Activated CD8-positive, alpha-beta memory T cell treated with anti-CD3 and anti-CD28 coated beads, Interleukin-2, amount 50 U/mL, for 4 hours (primary cell): Measurements from ENCODE around the gene SLC18A2.
A peak's percentile ranks its signal among the peaks of the same experiment; 100 is the strongest.
"Not testable (repeated sequence)": the region's sequence is repeated elsewhere in the genome, so short reads cannot be mapped to it uniquely, and the experiment has no call there.

Experiments used
- DNase-seq: peaks from one replicate; pipeline ENCODE4 v3.0.0-alpha.2; 2020

Gene SLC18A2

DNA sequence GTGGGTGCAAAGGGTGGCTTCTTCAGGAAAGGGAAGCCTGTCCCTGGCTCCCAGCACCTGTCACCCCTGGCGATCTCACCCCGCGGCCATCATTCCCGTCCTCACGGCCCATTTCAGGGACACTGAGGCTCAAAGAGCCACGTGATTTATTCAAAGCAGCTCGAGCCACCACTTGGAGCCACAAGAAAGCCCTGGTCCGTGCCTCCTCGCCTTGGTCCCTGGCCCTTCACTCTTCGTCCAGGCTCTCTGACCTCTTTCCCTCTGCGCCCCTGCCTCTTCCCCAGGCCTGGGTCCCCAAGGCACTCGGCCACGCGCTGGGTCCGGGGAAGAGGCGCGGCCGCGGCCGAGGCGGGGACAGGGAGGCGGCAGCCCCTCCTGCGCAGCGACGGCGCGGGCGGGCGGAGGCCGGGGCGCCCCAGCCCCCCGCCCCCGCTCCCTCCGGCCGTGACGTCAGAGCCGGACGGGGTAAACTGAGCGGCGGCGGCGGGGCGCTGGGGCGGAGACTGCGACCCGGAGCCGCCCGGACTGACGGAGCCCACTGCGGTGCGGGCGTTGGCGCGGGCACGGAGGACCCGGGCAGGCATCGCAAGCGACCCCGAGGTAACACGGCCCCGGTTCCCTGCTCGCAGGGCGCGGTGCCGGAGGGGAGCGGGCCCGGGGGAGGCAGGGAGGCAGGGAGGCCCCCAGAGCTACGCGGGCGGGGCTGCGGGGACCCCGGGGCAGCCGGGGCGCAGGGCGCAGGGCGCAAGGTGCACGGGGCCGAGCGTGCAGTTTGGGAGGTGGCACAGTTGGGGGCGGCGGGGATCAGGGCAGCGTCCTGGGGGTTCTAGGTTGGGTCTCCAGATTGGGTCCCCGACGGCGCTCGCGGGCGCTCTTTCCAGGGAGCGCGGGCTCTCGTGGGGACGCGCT is at the start of gene SLC18A2:
TSS of gene SLC18A2 (plus strand) at position 494 of the 909 bp plus-strand sequence. CDS start 580 bp downstream, outside the sequence.
- DNase-seq, result no peak

DNA sequence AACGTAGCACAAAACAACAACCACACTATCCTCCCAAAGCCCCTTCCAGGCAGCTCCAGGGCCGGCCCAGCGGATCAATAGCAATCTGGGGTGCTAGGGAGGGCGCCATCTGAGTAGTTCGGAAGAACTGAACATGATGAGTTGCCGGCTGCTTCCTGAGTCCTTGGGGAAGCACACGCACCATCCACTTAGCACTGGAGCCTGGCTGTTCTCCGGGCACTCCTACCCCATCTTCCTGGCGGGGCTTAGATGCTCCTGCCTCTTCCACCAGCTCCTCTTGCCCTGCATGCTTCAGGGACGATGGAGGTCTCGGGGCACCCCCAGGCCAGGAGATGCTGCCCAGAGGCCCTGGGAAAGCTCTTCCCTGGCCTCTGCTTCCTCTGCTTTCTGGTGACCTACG is 43.7 kb upstream of the SLC18A2 start, which contains the start of gene KCNK18:
TSS of gene KCNK18 (plus strand) at position 301 of the 400 bp plus-strand sequence. CDS start at position 301, 0 bp downstream.
- no peak for DNase-seq

DNA sequence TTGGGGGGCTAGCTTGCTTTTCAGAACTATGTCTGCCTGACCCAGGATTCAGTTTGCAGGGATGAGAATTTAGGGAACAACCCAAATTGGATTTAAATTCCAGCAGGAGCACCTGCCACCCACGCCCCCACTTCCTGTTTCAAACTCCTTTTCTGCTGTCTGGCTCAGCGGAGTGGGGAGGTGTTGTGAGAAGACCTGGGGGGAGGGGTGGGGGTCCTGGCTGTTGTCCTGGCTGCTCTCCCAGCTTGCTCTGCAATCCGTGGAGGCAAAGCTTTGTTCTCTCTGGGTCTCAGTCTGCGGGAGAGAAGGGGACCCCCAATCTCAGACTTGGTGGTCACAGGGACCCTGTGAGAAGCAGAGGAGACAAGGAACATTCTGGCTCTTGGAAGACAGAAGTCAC is 42.8 kb upstream of the SLC18A2 start:
- DNase-seq, result no peak

DNA sequence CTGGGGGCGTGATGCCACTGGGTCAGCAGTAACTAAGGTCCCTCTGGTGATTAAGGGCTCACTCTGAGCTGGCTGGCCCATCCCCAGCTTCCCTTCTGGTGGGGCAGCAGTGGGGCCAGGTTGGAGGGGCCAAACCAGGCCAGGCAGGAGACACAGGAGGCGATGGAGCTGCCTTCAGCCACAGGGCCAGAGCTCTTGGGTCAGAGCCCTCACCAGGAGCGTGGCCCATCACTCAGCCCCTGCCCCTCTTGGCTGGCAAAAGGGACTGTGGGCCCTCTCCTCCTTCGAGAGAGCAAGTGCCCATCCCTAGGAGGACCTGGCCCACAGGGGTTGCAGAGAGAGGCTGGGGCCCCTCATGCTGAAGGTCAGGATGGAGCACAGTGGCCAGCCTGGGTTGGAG is 39.1 kb upstream of the SLC18A2 start:
- DNase-seq, result no peak

DNA sequence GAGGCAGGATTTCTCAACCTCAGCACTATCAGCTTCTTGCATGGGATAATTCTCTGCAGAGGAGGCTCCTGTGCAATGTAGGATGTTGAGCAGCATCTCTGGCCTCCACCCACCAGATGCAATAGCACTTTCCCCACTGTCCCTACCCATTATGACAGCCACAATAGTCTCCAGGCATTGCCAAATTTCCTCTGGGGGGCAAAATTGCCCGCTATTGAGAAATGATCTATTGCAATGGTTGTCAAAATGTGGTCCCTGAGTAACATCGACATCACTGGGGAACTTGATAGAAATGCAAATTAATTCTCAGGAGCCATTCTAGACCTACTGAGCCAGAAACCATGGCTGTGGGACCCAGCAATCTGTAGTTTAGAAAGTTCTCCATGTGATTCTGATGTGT is 36.6 kb upstream of the SLC18A2 start:
- DNase-seq, result no peak

DNA sequence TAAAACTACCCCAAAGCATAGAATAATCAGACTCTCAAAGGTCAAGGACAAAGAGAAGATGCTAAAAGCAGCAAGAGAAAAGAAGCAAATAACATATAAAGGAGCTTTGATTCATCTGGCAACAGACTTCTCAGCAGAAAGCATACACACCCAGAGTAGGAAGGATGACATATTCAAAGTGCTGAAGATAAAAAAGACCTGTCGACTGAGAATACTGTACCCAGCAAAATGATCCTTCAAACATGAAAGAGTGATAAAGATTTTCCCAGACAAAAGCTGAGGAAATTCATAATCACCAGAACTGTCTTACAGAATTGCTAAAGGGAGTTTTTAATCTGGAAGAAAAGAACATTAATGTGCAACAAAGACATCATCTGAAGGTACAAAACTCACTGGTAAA is 28.7 kb upstream of the SLC18A2 start:
- no peak for DNase-seq

DNA sequence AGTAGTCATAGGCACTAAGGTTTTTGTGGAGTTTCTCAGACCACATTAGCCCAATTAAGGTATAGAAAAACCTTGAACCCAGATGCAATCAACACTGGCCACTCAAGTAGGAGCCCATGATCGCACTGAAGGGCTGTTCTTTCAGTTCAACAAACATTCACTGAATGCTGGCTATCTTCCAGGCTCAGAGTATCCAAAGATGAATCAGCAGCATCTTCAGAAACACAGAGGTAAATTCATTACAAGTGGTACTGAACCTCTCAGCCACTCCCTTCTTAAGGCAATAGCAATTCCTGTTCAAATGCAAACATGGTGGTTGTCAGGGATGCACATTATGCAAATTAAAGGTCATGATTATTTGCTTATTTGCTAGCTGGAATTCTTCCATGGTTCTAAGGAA is 26.5 kb upstream of the SLC18A2 start:
- DNase-seq, result no peak

DNA sequence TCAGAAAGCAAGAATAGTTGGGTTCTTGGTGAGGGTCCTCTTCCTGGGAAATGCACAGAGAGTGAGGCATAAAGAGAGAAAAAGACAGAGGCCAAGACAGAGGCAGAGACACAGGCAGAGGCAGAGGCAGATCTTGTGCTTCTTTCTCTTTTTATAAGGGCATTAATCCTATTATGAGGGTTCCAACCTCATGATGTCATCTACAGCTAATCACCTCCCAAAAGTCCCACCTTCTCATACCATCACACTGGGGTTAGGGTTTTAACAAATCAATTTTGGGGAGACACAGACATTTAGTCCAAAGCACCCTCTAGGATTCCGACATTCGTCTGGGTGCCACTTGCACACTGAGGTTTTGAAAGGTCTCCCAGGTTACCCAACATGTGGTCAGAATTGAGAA is 25.8 kb upstream of the SLC18A2 start:
- no peak for DNase-seq

DNA sequence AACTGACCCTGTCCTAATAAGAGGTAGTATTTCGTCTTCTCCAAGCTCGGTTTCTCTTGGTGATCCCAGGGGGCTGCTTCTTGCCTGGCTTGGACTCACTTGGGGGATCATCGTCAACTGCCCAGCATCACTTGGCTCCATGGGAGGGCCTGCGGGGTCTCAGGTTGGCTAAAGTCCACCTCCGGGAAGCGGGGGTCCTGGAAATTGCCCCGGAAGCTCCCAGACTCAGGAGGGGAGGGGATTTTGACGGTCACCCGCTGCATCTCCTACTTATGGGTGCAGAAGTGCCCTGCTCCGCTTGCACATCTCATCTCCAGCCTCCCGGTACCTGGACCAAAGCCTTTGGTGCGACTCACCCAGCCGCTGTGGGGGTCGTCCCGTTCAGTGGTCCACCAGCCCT is 24.9 kb upstream of the SLC18A2 start:
- no peak for DNase-seq

DNA sequence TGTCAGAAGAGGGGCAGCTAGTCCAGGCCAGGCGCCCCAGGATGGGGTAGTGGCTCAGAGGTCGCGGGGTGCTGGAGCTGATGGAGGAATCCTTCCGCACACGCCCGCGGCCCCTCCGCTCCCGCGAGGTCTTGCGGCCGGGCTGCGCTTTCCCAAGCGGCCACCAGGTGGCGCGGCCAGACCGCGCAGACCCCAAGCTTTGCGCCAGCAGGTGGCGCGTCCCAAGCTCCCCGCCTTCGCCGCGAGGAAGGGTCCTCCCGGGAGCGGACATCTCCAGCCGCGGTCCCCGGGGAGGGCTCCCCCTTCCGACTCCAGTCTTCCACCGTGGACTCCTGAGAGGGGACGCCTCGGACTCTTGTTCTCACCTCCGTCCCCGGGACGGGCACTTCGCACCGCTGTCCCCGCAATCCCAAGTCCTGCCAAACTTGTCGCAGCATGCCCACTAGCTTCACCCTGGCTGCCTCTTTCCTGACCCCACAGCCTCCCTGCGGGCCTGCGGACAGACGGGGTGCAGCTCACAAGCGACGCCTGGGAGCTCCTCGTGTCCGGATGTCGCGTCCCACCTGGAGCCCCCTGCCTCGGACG is 24.2 kb upstream of the SLC18A2 start:
- peak; percentile 72 for DNase-seq

DNA sequence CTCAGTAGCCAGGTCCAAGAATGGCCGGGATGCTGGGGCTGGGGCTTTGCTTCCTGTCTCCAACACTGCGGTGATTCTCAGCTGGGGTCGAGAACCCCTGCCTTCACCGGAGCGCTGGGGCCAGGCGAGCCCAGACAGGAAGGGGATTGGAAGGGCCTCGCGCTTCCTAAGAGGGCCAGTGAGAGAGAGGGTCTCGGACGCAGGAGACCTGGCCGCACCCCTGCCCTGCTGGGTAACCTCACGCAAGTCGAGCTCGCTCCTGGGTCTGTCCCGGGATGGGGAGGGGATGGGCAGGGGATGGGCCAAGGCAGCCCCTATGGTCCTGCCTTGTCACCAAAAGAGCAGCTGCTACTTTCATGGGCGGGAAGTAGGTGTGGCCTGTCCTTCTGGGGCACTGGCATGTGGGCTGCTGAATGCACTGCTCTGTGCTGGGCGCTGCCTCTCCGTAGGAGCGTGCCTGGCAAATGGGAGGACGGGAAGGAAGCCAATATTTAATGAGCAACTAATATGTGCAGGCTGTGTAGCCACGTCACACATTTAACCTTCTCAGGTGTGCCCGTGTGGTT is 23.6 kb upstream of the SLC18A2 start:
- DNase-seq, result no peak

DNA sequence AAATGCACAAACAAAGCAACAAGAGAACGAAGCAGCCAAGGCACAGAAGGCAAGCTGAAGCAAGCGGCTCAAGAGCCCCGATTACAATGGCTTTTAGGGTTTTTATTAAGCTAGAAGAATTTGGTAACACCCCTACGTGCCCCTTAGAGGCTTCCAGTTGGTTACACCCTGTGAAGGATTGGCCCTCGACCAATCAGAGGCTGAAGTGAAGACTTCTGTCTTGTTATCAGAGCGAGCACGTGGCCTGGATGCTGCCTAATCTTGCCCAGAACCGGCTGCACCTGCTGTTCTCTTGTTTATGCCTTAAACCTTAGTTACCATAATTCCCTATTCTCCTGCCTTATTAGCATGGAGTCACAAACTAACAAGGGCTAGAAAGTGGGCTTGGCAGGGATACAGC is 22.3 kb upstream of the SLC18A2 start:
- DNase-seq, result no peak

DNA sequence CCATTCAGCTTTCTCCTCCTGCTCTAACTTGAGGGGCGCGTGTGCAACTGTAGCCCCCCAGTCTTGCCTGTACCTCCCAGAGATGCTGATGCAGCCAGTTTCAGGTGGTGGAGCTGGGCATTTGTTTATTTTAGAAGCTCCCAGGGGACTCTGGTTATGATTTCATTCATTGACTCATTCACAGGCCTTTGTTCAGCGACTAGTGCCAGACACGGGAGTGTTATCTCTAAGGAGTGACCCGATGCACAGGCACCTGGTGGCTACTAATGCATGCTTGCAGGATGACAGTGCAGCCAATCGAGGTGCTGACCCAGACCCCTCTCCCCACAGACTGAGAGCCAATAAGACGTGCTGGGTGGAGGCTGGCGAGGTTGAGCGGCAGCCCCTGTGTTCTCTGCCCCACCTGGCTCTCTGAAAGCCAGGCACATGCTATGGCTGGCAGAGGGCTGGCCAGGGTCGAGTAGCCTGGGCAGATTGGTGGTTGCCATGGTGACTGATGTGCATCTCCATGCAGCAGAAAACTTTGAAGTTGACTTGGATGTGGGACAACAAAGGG is 19.7 kb upstream of the SLC18A2 start:
- DNase-seq, result no peak

DNA sequence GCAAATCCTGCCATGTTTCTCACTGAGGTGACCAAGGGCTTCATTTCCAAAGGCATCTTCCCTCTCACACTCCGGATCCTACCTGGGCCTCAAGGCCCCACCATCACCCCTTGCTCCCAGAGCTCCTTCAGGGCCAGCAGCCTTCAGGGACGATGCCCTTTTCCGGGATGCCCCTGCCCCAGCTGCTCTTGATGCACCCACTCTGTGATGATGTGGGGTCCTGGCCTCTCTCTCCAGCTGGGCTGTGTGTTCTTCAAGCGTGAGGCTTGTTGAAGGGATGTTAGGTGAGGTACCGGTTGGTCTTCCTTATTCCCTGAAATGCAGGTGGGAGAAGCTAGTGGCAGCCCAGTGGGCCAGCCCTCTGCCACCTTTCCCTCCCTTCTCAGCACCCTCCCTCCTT is 18.4 kb upstream of the SLC18A2 start:
- DNase-seq, result no peak

DNA sequence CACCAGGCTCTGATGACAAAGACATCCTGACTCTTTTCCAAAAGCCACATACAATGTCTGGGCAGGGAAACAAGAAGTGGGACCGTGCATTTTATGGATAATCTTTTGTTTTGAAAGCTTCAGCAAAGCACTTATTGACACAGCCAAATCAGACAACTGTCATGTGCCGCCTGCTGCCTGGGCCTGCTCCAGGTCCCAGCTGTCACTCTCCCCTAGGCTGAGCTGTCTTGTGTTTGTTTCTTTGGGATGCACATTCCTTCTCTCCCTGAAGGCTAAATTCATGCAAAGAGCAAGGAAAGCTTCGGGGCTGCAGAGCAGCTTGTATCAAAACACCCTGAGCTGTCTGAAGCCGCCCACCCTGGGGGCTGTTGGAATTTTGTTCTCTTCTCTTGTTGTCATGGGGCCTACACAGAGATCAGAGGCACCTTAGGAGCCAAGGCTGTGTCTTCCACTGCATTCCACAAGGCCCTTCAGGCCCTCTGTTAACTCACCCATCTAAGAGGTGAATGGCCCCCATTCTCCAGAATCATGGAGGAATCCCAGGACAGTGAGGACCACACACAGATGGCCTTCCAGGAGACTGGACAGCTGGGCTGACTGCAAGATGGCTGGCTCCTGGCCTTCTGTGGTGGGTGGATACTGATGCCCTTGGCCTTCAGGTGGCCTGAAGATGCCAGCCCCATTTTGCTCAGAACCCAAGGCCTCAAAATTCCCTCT is 17.8 kb upstream of the SLC18A2 start:
- DNase-seq, result no peak

DNA sequence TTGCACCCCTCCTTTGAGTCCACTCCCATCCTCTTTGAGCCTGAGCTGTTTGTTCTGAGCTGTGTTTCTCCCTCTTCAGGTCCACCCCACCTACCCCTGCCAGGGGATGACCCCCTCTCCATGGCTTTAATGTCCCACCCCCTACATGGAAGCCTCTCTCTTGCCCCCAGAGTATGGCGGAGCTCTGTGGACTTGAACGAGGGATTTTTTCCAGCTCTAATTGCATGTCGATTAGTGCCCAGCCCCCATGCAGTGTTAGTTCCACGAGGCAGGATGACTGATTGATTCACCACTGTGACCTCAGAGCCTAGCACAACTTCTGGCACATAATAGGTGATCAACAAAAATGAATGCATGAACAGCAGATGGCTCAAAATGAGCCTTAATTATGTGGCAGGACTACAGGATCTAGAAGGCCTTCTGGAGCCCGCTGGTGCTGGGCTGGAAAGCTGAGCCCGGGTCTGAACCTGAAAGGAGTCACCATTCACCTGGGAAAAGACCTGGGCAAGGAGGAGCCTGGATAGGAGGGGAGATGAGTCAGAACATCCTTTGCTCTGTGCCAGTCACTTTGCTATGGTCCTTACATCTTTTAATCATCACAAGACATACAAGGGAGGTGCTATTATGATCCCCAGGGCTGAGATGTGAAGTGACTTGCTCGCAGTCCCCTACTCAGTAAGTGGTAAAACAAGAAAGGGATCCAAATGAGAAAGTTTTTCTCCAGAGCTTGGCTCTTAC is 17.1 kb upstream of the SLC18A2 start:
- DNase-seq, result no peak

DNA sequence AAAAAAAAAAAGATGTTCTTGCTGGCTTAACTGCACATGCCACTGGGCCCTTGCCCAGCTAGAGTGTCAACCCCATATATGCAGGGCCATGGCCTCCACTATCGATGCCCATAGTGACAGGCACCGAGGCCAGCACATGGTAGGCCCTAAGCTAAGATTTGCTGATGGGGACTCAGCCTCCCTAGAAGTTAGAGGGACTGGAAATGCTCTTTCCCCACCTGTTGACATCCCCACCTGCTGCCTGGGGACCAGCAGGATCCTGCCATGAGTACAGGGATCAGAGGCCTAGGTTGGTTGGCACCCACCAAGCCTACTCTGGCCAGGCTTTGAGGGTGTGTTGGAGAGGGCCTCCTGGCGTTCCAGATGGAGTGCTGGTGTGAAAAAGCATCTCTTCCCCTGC is 16.0 kb upstream of the SLC18A2 start:
- no peak for DNase-seq

DNA sequence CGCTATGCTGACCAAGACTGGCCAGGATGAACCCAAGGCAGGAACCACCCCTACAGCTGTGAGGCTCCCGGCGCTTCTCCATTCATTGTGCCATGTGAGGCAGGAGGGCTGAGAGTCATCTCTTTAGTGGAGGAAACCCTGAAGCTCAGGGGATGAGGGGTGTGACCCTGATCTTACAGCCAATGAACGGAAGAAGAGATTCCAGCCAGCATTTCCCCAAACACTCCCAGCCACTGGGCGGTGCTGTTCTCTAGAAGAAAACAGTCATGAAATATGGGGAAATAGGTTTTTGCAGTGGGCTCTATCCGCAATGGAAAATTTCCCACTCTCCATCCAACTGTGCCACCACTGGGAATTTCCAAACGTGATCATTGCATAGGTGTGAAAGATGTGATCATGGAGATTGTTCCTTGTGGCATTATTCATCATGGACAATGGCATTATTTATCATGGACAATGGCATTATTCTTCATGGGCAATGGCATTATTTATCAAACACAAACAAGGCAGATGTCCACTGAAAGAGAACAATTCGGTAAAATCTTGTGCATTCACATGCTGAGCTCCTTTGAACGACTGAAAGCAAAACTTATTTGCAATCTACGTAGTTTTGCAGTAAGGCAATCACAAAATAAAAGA is 14.0 kb upstream of the SLC18A2 start:
- no peak for DNase-seq

DNA sequence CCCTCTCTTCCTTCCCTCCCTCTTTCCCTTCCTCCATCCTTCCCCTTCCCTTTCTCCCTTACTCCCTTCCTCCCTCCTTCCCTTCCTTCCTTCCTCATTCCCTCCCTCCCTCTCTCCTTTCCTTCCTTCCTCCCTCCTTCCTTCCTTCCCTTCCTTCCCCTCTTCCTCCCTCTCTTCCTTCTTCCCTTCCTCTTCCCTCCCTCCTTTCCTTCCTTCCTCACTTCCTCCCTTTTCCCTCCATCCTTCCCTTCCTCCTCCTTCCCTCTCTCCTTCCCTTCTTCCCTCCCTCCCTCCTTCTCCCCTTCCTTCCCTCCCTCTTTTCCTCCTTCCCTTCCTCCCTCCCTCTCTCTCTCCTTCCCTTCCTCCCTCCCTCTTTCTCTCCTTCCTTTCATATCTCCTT is 12.7 kb upstream of the SLC18A2 start:
- no peak for DNase-seq

DNA sequence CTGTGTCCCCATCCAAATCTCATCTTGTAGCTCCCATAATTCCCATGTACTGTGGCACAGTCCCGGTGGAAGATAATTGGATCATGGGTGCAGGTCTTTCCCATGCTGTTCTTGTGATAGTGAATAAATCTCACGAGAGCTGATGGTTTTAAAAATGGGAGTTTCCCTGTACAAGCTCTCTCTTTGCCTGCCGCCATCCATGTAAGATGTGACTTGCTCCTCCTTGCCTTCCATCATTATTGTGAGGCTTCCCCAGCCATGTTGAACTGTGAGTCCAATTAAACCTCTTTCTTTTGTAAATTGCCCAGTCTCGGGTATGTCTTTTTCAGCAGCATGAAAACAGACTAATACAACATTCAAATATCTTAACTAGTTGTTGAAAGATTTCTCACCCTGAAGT is 10.8 kb upstream of the SLC18A2 start:
- not testable (repeated sequence) for DNase-seq

DNA sequence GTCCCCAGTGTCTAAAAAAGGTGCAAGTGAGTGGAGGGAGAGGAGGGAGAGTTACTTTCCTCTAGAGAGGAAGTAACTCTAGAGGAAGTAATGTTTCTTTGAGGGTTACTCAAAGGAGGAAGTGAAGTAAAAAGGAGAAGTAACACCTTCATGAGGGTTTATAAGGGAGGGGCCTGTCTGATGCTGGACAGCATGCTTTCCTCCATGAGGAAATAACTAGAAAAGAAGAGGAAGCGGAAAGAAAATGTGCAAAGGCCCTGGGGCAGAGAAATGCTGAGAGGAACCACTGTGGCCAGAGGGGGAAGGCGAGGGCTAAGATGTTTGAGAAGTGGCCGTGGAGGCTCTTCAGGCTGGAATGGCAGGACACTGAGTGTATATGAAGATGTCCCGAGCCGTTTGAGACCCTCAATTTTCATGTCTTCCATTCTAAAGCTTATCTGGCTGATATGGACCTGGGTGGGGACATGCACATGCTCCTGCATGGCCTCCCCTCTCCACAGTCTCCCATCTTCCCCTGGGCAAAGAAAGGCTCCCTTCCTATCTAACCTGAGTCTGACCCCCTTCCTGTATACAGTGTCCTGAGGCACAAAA is 3.4 kb upstream of the SLC18A2 start:
- no peak for DNase-seq
